Breast epithelium (tissue), 3 donors: Measurements from ENCODE around the gene KLHL33.

Experiments
- POLR2A ChIP-seq: fragments of 450-650 bp; IDR thresholded peaks from one replicate; pipeline ENCODE4 v1.6.1; 2016; ENCODE audit warnings: antibody characterized with exemption, mild to moderate bottlenecking, moderate library complexity
- POLR2AphosphoS5 ChIP-seq, 3 donors: sonication (generic); formaldehyde crosslinking; IDR thresholded peaks; one replicate each; pipeline ENCODE4 v1.6.1; 2017; ENCODE audit warnings: antibody characterized with exemption in 3 of 3
- TF ChIP-seq, protein P1 (sequence below), 3 donors: fragments of 450-650 bp; IDR thresholded peaks; one replicate each; pipeline ENCODE4 v1.5.1; 2016 to 2017; ENCODE audit warnings: antibody characterized with exemption in 3 of 3, mild to moderate bottlenecking in 3 of 3, moderate library complexity in 3 of 3

DNA sequence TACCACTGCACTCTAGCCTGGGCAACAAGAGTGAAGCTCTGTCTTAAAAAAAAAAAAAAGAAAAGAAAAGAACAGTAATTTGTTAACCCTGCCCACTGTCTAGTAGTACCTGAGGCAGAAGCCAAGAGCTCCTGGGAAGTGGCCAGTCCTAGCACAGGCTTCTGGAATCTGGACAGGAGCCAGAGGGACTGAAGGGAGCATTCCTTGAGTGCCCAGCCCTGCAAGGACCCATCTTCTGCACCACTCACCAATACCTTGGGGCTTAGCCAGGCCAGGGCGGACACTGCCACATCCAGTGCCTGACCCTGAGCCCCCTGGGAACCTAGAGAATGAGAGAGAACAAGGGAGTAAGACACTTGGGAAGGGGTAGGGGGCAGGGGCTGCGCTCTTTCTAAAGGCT lies 58.8 kb downstream of the KLHL33 start:
- TF ChIP-seq, protein P1, sequence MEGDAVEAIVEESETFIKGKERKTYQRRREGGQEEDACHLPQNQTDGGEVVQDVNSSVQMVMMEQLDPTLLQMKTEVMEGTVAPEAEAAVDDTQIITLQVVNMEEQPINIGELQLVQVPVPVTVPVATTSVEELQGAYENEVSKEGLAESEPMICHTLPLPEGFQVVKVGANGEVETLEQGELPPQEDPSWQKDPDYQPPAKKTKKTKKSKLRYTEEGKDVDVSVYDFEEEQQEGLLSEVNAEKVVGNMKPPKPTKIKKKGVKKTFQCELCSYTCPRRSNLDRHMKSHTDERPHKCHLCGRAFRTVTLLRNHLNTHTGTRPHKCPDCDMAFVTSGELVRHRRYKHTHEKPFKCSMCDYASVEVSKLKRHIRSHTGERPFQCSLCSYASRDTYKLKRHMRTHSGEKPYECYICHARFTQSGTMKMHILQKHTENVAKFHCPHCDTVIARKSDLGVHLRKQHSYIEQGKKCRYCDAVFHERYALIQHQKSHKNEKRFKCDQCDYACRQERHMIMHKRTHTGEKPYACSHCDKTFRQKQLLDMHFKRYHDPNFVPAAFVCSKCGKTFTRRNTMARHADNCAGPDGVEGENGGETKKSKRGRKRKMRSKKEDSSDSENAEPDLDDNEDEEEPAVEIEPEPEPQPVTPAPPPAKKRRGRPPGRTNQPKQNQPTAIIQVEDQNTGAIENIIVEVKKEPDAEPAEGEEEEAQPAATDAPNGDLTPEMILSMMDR (IDR thresholded peaks at IDR 0.05) = no peak
- TF ChIP-seq POLR2A (no peak), POLR2AphosphoS5 (IDR thresholded peaks at IDR 0.05) (no peak)
